HL-60 (cell line): ENCODE results near the gene RETREG3.

Experiments used
- DNase-seq, 2 experiments: peaks; one replicate each; pipeline ENCODE4 v3.0.0-alpha.2; 2010 to 2020; ENCODE audit warnings: low read depth in 1 of 2, low spot score in 1 of 2
- H3K27ac ChIP-seq: fragments of 250-450 bp; sonication (Bioruptor Pico); replicated peaks from 2 replicates; pipeline ENCODE4 v1.5.1; 2020; ENCODE audit warnings: mild to moderate bottlenecking, moderate library complexity
- H3K27me3 ChIP-seq: fragments of 250-450 bp; sonication (Bioruptor Pico); 2 replicates; pipeline ENCODE4 v1.5.1; 2021; ENCODE audit warnings: mild to moderate bottlenecking, moderate library complexity; ENCODE audit not compliant: insufficient read depth, poor library complexity, severe bottlenecking
- H3K4me3 ChIP-seq: replicated peaks from 2 replicates; pipeline ENCODE4 v1.5.1; 2011; ENCODE audit warnings: mild to moderate bottlenecking, control low read depth, low read length; ENCODE audit not compliant: insufficient read depth
- CTCF ChIP-seq: IDR thresholded peaks from one replicate; pipeline ENCODE4 v1.5.1; 2011; ENCODE audit warnings: low read length, control low read depth, inconsistent platforms; ENCODE audit not compliant: insufficient read depth
- GABPA ChIP-seq: IDR thresholded peaks from 2 replicates; pipeline ENCODE4 v1.6.1; 2012; ENCODE audit warnings: low read depth
- POLR2AphosphoS5 ChIP-seq: IDR thresholded peaks from 2 replicates; pipeline ENCODE4 v1.6.1; 2012; ENCODE audit warnings: low read depth
- SPI1 ChIP-seq: IDR thresholded peaks from 2 replicates; pipeline ENCODE4 v1.6.1; 2012; ENCODE audit warnings: low read depth, mild to moderate bottlenecking, borderline replicate concordance
- TF ChIP-seq, protein P1 (sequence below): IDR thresholded peaks from 2 replicates; pipeline ENCODE4 v1.6.1; 2012; ENCODE audit warnings: low read depth; ENCODE audit not compliant: insufficient replicate concordance

The RETREG3 gene

GRCh38 chr17:42586514-42587230, 22.5 kb downstream of the RETREG3 start:
- Histone ChIP-seq H3K4me3 (no peak overlapping the region), H3K27ac (no peak overlapping the region), H3K27me3 (no peaks in the 10 kb centered on the region)
- TF ChIP-seq GABPA (no peak), SPI1 (no peak), POLR2AphosphoS5 (no peak), CTCF (no peak)
- TF ChIP-seq, protein P1, sequence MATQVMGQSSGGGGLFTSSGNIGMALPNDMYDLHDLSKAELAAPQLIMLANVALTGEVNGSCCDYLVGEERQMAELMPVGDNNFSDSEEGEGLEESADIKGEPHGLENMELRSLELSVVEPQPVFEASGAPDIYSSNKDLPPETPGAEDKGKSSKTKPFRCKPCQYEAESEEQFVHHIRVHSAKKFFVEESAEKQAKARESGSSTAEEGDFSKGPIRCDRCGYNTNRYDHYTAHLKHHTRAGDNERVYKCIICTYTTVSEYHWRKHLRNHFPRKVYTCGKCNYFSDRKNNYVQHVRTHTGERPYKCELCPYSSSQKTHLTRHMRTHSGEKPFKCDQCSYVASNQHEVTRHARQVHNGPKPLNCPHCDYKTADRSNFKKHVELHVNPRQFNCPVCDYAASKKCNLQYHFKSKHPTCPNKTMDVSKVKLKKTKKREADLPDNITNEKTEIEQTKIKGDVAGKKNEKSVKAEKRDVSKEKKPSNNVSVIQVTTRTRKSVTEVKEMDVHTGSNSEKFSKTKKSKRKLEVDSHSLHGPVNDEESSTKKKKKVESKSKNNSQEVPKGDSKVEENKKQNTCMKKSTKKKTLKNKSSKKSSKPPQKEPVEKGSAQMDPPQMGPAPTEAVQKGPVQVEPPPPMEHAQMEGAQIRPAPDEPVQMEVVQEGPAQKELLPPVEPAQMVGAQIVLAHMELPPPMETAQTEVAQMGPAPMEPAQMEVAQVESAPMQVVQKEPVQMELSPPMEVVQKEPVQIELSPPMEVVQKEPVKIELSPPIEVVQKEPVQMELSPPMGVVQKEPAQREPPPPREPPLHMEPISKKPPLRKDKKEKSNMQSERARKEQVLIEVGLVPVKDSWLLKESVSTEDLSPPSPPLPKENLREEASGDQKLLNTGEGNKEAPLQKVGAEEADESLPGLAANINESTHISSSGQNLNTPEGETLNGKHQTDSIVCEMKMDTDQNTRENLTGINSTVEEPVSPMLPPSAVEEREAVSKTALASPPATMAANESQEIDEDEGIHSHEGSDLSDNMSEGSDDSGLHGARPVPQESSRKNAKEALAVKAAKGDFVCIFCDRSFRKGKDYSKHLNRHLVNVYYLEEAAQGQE: no peak
- no peak for DNase-seq

DNA sequence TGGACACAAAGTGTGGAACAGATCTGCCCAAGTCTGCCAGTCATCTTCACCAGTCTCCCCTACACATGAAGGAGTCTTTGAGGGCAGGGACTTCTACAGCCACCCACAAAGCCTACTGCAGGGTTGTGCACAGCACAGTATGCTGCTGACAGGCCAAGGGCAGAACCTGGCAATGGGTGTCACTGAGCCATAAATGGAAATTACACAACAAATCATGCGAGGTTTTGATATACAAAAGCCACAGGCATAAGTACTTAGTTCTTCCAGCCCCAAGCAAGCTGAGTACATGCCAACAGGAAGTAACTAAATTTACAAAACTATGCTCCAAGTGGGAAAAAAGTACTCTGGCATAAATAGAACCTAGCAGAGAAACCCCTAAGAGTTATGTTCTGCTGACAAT, 23.8 kb downstream of the RETREG3 start:
- TF ChIP-seq GABPA (no peak), CTCF (no peak), POLR2AphosphoS5 (no peak), SPI1 (no peak)
- TF ChIP-seq, protein P1: no peak
- Histone ChIP-seq H3K27ac (peak overlapping the region; percentile 48), H3K4me3 (no peak overlapping the region)

DNA sequence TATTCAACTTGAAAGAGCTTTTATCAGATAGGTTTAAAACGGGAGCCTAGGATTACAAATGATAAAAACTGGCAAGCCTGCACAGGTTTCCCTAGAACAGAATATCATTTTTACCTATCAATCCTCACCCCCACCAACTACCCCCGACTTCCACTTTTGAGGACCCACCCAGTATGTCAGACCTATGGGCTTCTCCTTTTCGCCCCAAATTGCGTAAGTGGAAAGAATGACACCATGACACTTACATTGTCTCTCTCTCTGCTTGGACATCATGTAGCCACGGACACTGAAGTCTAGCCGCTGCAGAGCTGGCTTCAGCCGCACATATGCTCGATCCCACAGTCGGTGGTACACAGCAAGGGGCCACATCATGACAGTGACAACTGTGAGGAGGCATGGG, 24.3 kb downstream of the RETREG3 start:
- H3K4me3 ChIP-seq: no peak overlapping the region
- TF ChIP-seq POLR2AphosphoS5 (no peak), GABPA (no peak), SPI1 (peak; percentile 88)
- no peaks in the 10 kb centered on the region for H3K27me3 ChIP-seq
- peak in 1 of 2 experiments; percentile 73 for DNase-seq
- peak overlapping the region; percentile 48 for H3K27ac ChIP-seq

More for the DNA sequence above, 23.8 kb downstream of the RETREG3 start:
- peak in 1 of 2 experiments; percentile 35 for DNase-seq
- H3K27me3 ChIP-seq: no peaks in the 10 kb centered on the region

DNA sequence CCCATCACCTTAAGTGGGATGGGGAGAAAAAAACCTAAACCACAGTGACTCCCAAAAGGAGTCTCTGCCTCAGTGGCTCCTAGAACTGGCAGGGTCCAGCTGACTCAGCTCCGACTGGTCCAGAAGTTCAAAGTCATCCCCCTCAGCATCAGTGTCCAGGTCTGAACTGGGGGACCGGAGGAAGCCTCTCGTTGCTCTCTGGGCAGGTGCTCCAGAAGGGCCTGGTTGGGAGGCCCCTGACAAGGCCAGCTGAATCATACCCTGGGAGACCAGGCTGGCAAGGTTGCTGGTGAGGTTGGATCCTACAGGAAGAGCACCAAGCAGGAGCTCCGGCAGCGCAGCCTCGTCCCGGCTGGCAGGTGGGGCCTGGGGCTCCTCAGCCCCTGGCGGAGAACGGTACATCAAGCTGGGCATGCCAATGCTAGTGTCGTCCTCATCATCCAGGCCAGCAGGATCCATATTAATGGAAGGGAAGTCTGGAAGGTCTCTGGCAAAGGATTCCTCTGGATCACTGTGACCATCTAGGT, 27.4 kb downstream of the RETREG3 start:
- no peaks in the 10 kb centered on the region for H3K27me3 ChIP-seq
- DNase-seq: no peak
- H3K4me3 ChIP-seq: no peak overlapping the region
- TF ChIP-seq, protein P1: no peak
- TF ChIP-seq POLR2AphosphoS5 (no peak), CTCF (no peak), SPI1 (no peak), GABPA (no peak)
- no peak overlapping the region for H3K27ac ChIP-seq
